Neural cell (in vitro differentiated cells): ENCODE results near the gene SPATA46. TPM values are rescaled to one million over a fixed set of nuclear protein-coding genes. Genes with fewer than 3 reads are reported as not detected.

ENCODE experiments used
- H2AFZ ChIP-seq: fragments of 200-600, 300-800 bp; sonication (generic), shearing (Covaris generic); 2 replicates; pipeline ENCODE4 v1.6.0; 2014; ENCODE audit warnings: low read depth, mild to moderate bottlenecking, antibody characterized with exemption, low read length, moderate library complexity
- H3F3A ChIP-seq: fragments of 200-600 bp; shearing (Covaris generic); 2 replicates; pipeline ENCODE4 v1.6.1; 2016; ENCODE audit warnings: mild to moderate bottlenecking, moderate library complexity, mixed read lengths, antibody characterized with exemption, low read length; ENCODE audit not compliant: insufficient read depth, poor library complexity, severe bottlenecking
- H3K27ac ChIP-seq: fragments of 200-600, 300-800 bp; sonication (generic), shearing (Covaris generic); 2 replicates; pipeline ENCODE4 v1.5.1; 2014; ENCODE audit warnings: mild to moderate bottlenecking, low read length, moderate library complexity
- H3K27me3 ChIP-seq: fragments of 300-800, 200-600 bp; sonication (generic), shearing (Covaris generic); 2 replicates; pipeline ENCODE4 v1.6.0; 2014; ENCODE audit warnings: mild to moderate bottlenecking, low read depth, low read length, moderate library complexity; ENCODE audit not compliant: insufficient read depth
- H3K36me3 ChIP-seq: fragments of 300-800, 200-600 bp; sonication (generic), shearing (Covaris generic); 2 replicates; pipeline ENCODE4 v1.5.1; 2014; ENCODE audit warnings: mild to moderate bottlenecking, antibody characterized with exemption, low read length, moderate library complexity; ENCODE audit not compliant: insufficient read depth
- H3K4me2 ChIP-seq: fragments of 300-800, 200-600 bp; sonication (generic), shearing (Covaris generic); 2 replicates; pipeline ENCODE4 v1.6.0; 2014; ENCODE audit warnings: mild to moderate bottlenecking, low read length
- H3K4me3 ChIP-seq: fragments of 300-800, 200-600 bp; sonication (generic), shearing (Covaris generic); 2 replicates; pipeline ENCODE4 v1.5.1; 2014; ENCODE audit warnings: mild to moderate bottlenecking, low read length, moderate library complexity
- H3K79me2 ChIP-seq: fragments of 200-600 bp; shearing (Covaris generic); replicated peaks from 2 replicates; pipeline ENCODE4 v1.6.0; 2014; ENCODE audit warnings: mild to moderate bottlenecking, low read length, moderate library complexity; ENCODE audit not compliant: insufficient read depth
- H3K9ac ChIP-seq: fragments of 300-800, 200-600 bp; sonication (generic), shearing (Covaris generic); 2 replicates; pipeline ENCODE4 v1.6.1; 2016; ENCODE audit warnings: mild to moderate bottlenecking, low read length, mixed read lengths
- H3K9me2 ChIP-seq: fragments of 200-600 bp; shearing (Covaris generic); 2 replicates; pipeline ENCODE4 v1.6.1; 2016; ENCODE audit warnings: mild to moderate bottlenecking, low read length, mixed read lengths; ENCODE audit not compliant: insufficient read depth
- H3K9me3 ChIP-seq: fragments of 200-600, 300-800 bp; sonication (generic), shearing (Covaris generic); 2 replicates; pipeline ENCODE4 v1.6.1; 2016; ENCODE audit warnings: mild to moderate bottlenecking, mixed run types, low read length, moderate library complexity, mixed read lengths
- H4K20me1 ChIP-seq: fragments of 200-600 bp; shearing (Covaris generic); 2 replicates; pipeline ENCODE4 v1.6.1; 2016; ENCODE audit warnings: mild to moderate bottlenecking, mixed run types; ENCODE audit not compliant: insufficient read depth
- EP300 ChIP-seq: fragments of 450-650 bp; conservative IDR thresholded peaks from 2 replicates; pipeline ENCODE4 v1.6.1; 2014; ENCODE audit warnings: antibody characterized with exemption, mild to moderate bottlenecking, moderate library complexity; ENCODE audit not compliant: poor library complexity, severe bottlenecking
- EZH2 ChIP-seq: fragments of 200-600, 300-800 bp; shearing (Covaris generic), sonication (generic); IDR thresholded peaks from 2 replicates; pipeline ENCODE4 v1.6.1; 2014; ENCODE audit warnings: antibody characterized with exemption, low read length, borderline replicate concordance, mild to moderate bottlenecking; ENCODE audit not compliant: insufficient read depth, poor library complexity, severe bottlenecking
- MXI1 ChIP-seq: fragments of 450-650 bp; conservative IDR thresholded peaks from 2 replicates; pipeline ENCODE4 v1.6.1; 2014; ENCODE audit warnings: antibody characterized with exemption, mild to moderate bottlenecking; ENCODE audit not compliant: poor library complexity, severe bottlenecking
- POLR2AphosphoS5 ChIP-seq: IDR thresholded peaks from 2 replicates; pipeline ENCODE4 v1.6.1; 2012
- RAD21 ChIP-seq: fragments of 450-650 bp; conservative IDR thresholded peaks from 2 replicates; pipeline ENCODE4 v1.6.1; 2014; ENCODE audit warnings: antibody characterized with exemption, mild to moderate bottlenecking, moderate library complexity
- SMC3 ChIP-seq: fragments of 450-650 bp; conservative IDR thresholded peaks from 2 replicates; pipeline ENCODE4 v1.6.1; 2014; ENCODE audit warnings: antibody characterized with exemption, mild to moderate bottlenecking, moderate library complexity; ENCODE audit not compliant: poor library complexity
- TAF1 ChIP-seq: IDR thresholded peaks from 2 replicates; pipeline ENCODE4 v1.6.1; 2012; ENCODE audit warnings: low read depth
- polyA plus RNA-seq: library from polyadenylated mRNA; depleted of rRNA; stranded (reverse); fragments of >200 nt; gene quantifications from 2 replicates; pipeline ENCODE4 v1.2.3, GENCODE V29; 2014
- TF ChIP-seq, protein P1 (sequence below): IDR thresholded peaks from 2 replicates; pipeline ENCODE4 v1.6.1; 2012; ENCODE audit warnings: borderline replicate concordance
- TF ChIP-seq, protein P2 (sequence below): fragments of 450-650 bp; IDR thresholded peaks from 2 replicates; pipeline ENCODE4 v1.5.1; 2014; ENCODE audit warnings: antibody characterized with exemption, mild to moderate bottlenecking, moderate library complexity; ENCODE audit not compliant: poor library complexity, severe bottlenecking

The SPATA46 gene
- polyA plus RNA-seq, 1 donor from 2014 or later: not detected

DNA sequence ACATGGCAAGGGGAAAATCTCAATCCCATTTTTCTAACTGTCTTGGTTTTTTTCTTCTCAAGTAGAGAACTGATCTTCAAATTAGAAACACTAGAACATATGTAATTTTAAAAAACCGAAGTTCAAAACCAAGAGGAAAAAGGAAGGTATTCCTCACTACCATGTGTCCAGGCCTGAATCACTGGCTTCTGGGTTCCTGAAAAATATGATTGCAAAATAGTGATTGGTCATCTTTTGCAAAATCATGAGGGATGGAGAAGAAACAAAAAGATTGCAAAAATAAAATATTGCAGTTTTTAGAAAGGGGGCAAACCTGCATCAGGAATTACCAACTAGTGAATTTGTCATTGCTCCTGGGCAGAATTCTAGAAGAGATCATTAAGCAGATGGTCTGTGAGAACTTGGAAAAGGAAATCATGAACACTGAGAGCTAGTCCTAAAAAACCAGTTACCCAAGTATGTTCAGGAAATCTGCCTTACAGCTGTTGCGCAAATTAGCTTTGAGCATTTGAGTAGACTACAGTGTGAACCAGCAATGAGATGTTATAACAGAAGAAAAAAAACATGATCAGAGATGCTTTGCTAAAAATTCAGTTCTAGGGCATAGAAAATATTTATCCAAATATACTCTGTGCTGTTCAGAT, 49.4 kb downstream of the SPATA46 start:
- no peak overlapping the region for H3K27ac ChIP-seq
- no peaks in the 10 kb centered on the region for H3K36me3 ChIP-seq
- H2AFZ ChIP-seq: no peak overlapping the region
- H4K20me1 ChIP-seq: no peaks in the 10 kb centered on the region
- no peak overlapping the region for H3K9ac ChIP-seq
- H3K27me3 ChIP-seq: no peaks in the 10 kb centered on the region
- no peaks in the 10 kb centered on the region for H3K79me2 ChIP-seq
- H3K9me3 ChIP-seq: no peaks in the 10 kb centered on the region
- no peak overlapping the region for H3K4me3 ChIP-seq
- no peaks in the 10 kb centered on the region for H3K9me2 ChIP-seq
- H3F3A ChIP-seq: no peaks in the 10 kb centered on the region
- no peak overlapping the region for H3K4me2 ChIP-seq
- TF ChIP-seq EP300 (no peak), POLR2AphosphoS5 (no peak), TAF1 (no peak), SMC3 (no peak)
- TF ChIP-seq, protein P1, sequence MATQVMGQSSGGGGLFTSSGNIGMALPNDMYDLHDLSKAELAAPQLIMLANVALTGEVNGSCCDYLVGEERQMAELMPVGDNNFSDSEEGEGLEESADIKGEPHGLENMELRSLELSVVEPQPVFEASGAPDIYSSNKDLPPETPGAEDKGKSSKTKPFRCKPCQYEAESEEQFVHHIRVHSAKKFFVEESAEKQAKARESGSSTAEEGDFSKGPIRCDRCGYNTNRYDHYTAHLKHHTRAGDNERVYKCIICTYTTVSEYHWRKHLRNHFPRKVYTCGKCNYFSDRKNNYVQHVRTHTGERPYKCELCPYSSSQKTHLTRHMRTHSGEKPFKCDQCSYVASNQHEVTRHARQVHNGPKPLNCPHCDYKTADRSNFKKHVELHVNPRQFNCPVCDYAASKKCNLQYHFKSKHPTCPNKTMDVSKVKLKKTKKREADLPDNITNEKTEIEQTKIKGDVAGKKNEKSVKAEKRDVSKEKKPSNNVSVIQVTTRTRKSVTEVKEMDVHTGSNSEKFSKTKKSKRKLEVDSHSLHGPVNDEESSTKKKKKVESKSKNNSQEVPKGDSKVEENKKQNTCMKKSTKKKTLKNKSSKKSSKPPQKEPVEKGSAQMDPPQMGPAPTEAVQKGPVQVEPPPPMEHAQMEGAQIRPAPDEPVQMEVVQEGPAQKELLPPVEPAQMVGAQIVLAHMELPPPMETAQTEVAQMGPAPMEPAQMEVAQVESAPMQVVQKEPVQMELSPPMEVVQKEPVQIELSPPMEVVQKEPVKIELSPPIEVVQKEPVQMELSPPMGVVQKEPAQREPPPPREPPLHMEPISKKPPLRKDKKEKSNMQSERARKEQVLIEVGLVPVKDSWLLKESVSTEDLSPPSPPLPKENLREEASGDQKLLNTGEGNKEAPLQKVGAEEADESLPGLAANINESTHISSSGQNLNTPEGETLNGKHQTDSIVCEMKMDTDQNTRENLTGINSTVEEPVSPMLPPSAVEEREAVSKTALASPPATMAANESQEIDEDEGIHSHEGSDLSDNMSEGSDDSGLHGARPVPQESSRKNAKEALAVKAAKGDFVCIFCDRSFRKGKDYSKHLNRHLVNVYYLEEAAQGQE: no peak

DNA sequence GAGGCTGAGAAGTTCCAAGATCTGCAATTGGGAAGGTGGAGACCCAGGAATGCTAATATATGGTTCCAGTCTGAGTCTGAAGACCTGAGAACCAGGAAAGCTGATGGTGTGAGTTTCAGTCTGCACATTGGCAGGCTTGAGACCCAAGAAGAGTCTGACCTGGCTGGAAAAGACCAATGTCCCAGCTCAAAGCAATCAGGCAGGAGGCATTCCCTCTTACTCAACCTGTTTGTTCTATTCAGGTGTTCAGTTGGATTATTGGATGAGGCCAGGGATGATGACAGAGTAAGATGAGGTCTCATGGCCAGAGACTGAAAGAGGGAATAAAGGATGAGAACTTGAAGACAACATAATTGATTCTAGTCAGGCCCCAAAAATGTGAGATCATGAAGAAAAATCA, 50.1 kb downstream of the SPATA46 start:
- no peaks in the 10 kb centered on the region for H3K27me3 ChIP-seq
- H3K9ac ChIP-seq: no peak overlapping the region
- no peak overlapping the region for H3K27ac ChIP-seq
- no peak overlapping the region for H2AFZ ChIP-seq
- TF ChIP-seq, protein P2, sequence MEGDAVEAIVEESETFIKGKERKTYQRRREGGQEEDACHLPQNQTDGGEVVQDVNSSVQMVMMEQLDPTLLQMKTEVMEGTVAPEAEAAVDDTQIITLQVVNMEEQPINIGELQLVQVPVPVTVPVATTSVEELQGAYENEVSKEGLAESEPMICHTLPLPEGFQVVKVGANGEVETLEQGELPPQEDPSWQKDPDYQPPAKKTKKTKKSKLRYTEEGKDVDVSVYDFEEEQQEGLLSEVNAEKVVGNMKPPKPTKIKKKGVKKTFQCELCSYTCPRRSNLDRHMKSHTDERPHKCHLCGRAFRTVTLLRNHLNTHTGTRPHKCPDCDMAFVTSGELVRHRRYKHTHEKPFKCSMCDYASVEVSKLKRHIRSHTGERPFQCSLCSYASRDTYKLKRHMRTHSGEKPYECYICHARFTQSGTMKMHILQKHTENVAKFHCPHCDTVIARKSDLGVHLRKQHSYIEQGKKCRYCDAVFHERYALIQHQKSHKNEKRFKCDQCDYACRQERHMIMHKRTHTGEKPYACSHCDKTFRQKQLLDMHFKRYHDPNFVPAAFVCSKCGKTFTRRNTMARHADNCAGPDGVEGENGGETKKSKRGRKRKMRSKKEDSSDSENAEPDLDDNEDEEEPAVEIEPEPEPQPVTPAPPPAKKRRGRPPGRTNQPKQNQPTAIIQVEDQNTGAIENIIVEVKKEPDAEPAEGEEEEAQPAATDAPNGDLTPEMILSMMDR: no peak
- TF ChIP-seq RAD21 (no peak), SMC3 (no peak), EZH2 (no peak), TAF1 (no peak), MXI1 (no peak), EP300 (no peak), POLR2AphosphoS5 (no peak)
- TF ChIP-seq, protein P1: no peak
- no peaks in the 10 kb centered on the region for H3K9me3 ChIP-seq
- H3F3A ChIP-seq: no peaks in the 10 kb centered on the region
- H4K20me1 ChIP-seq: no peaks in the 10 kb centered on the region
- H3K36me3 ChIP-seq: no peaks in the 10 kb centered on the region
- no peaks in the 10 kb centered on the region for H3K9me2 ChIP-seq
- no peak overlapping the region for H3K4me2 ChIP-seq
- no peak overlapping the region for H3K4me3 ChIP-seq
- no peaks in the 10 kb centered on the region for H3K79me2 ChIP-seq
